CD8-positive, alpha-beta memory T cell (primary cell): ENCODE measurements around the gene HAP1. TPM values are rescaled to one million over a fixed set of nuclear protein-coding genes. Genes with fewer than 3 reads are reported as not detected.

Experiments used
- CTCF ChIA-PET: fragments of 350-600 bp; sonication (Branson Sonifier 250); formaldehyde crosslinking; loops from one replicate; lab custom pipeline; 2021; ENCODE audit warnings: antibody characterized with exemption; lab: Charles Lee
- POLR2A ChIA-PET: fragments of 350-600 bp; sonication (Branson Sonifier 250); formaldehyde crosslinking; loops from one replicate; lab custom pipeline; 2021; ENCODE audit warnings: antibody characterized with exemption; lab: Charles Lee
- DNase-seq, 5 donors: peaks; one replicate each; pipeline versions ENCODE4 v3.0.0 to v3.0.0-alpha.2; 2020 to 2022; ENCODE audit warnings: mixed read lengths in 1 of 5
- H3K27ac ChIP-seq: one replicate; pipeline ENCODE4 v1.7.0; 2013; ENCODE audit warnings: low read depth, mild to moderate bottlenecking, low read length, moderate library complexity
- H3K27me3 ChIP-seq: 2 replicates; pipeline ENCODE4 v1.7.0; 2013; ENCODE audit warnings: low read length, mild to moderate bottlenecking; ENCODE audit not compliant: insufficient read depth, poor library complexity, severe bottlenecking
- H3K36me3 ChIP-seq: 2 replicates; pipeline ENCODE4 v1.7.0; 2013; ENCODE audit warnings: mild to moderate bottlenecking, low read length, moderate library complexity; ENCODE audit not compliant: insufficient read depth
- H3K4me1 ChIP-seq: 2 replicates; pipeline ENCODE4 v1.7.0; 2013; ENCODE audit warnings: mild to moderate bottlenecking, low read length, moderate library complexity; ENCODE audit not compliant: insufficient read depth
- H3K4me3 ChIP-seq: 2 replicates; pipeline ENCODE4 v1.7.0; 2013; ENCODE audit warnings: mild to moderate bottlenecking, low read length
- H3K9me3 ChIP-seq: 2 replicates; pipeline ENCODE4 v1.7.0; 2013; ENCODE audit warnings: mild to moderate bottlenecking, low read length
- H3K27ac Mint-ChIP-seq, 8 donors: one replicate each; pipeline ENCODE4 v1.8.0; 2020 to 2021; ENCODE audit warnings: mixed read lengths in 8 of 8, mild to moderate bottlenecking in 6 of 8, inconsistent platforms in 3 of 8, moderate library complexity in 3 of 8
- H3K27me3 Mint-ChIP-seq, 2 donors: one replicate each; pipeline ENCODE4 v1.8.0; 2020 to 2021; ENCODE audit warnings: mixed read lengths in 2 of 2, mild to moderate bottlenecking in 1 of 2, moderate library complexity in 1 of 2
- H3K36me3 Mint-ChIP-seq, 3 donors: one replicate each; pipeline ENCODE4 v1.8.0; 2020 to 2021; ENCODE audit warnings: mixed read lengths in 3 of 3, inconsistent platforms in 1 of 3, mild to moderate bottlenecking in 1 of 3
- H3K4me1 Mint-ChIP-seq, 3 donors: one replicate each; pipeline ENCODE4 v1.8.0; 2020 to 2021; ENCODE audit warnings: mixed read lengths in 3 of 3, inconsistent platforms in 1 of 3, mild to moderate bottlenecking in 1 of 3
- H3K4me3 Mint-ChIP-seq, 7 donors: one replicate each; pipeline ENCODE4 v1.8.0; 2020 to 2021; ENCODE audit warnings: mixed read lengths in 7 of 7, mild to moderate bottlenecking in 6 of 7, moderate library complexity in 4 of 7, inconsistent platforms in 2 of 7
- H3K9me3 Mint-ChIP-seq, 5 donors: one replicate each; pipeline ENCODE4 v1.8.0; 2020 to 2022; ENCODE audit warnings: mixed read lengths in 5 of 5, mild to moderate bottlenecking in 3 of 5, moderate library complexity in 2 of 5, inconsistent platforms in 1 of 5
- polyA plus RNA-seq: library from polyadenylated mRNA; unstranded; fragments of 300-500 nt; fragmentation: Illumina TruSeq; gene quantifications from one replicate; pipeline ENCODE4 v1.2.3, GENCODE V29; 2021
- total RNA-seq, 2 experiments: library from RNA; stranded (reverse); gene quantifications; one replicate each; pipeline ENCODE4 v1.2.3, GENCODE V29; 2021

HAP1 gene
- total and polyA plus RNA-seq, 3 experiments from 2014 or later, result 0.13 to 0.18 TPM; not detected in 1

GRCh38 chr17:41775394-41776226 lies 41.2 kb upstream of the HAP1 start:
- no peaks in the 10 kb centered on the region for H3K9me3 ChIP-seq
- H3K4me1 Mint-ChIP-seq, result no peaks in the 10 kb centered on the region
- CTCF ChIA-PET, result interaction anchor here (1.2 kb wide), 1 partner anchor 11 kb away, joined by 3 read pairs; no protein-coding TSS in a partner anchor

GRCh38 chr17:41773731-41774193 lies 39.3 kb upstream of the HAP1 start:
- Histone ChIP-seq H3K4me1 (no peaks in the 10 kb centered on the region), H3K27ac (no peak overlapping the region), H3K9me3 (no peaks in the 10 kb centered on the region), H3K36me3 (no peaks in the 10 kb centered on the region), H3K4me3 (no peak overlapping the region), H3K27me3 (no peaks in the 10 kb centered on the region)
- no peaks in the 10 kb centered on the region for H3K4me1 Mint-ChIP-seq
- peaks cover 0 to 22% of the 10 kb centered on the region in 2 donors for H3K27me3 Mint-ChIP-seq
- H3K27ac Mint-ChIP-seq, result no peak overlapping the region
- ChIA-PET CTCF (no interaction called here), POLR2A (no interaction called here)
- H3K9me3 Mint-ChIP-seq, result peaks cover 0 to 2% (median 0%) of the 10 kb centered on the region in 5 donors
- H3K4me3 Mint-ChIP-seq, result no peak overlapping the region
- no peaks in the 10 kb centered on the region for H3K36me3 Mint-ChIP-seq
- DNase-seq, result no peak

More at GRCh38 chr17:41775394-41776226, 41.2 kb upstream of the HAP1 start:
- Histone ChIP-seq H3K27ac (no peak overlapping the region), H3K4me3 (no peak overlapping the region), H3K27me3 (no peaks in the 10 kb centered on the region), H3K36me3 (no peaks in the 10 kb centered on the region), H3K4me1 (no peaks in the 10 kb centered on the region)
- DNase-seq, result no peak
- no peaks in the 10 kb centered on the region for H3K36me3 Mint-ChIP-seq
- no peak overlapping the region for H3K27ac Mint-ChIP-seq
- H3K27me3 Mint-ChIP-seq, result peaks cover 2 to 22% of the 10 kb centered on the region in 2 donors
- POLR2A ChIA-PET, result no interaction called here
- peaks cover 0 to 2% (median 0%) of the 10 kb centered on the region in 5 donors for H3K9me3 Mint-ChIP-seq
- no peak overlapping the region for H3K4me3 Mint-ChIP-seq

- Histone ChIP-seq H3K4me3 (no peak overlapping the region), H3K36me3 (no peaks in the 10 kb centered on the region), H3K4me1 (no peaks in the 10 kb centered on the region), H3K27me3 (no peaks in the 10 kb centered on the region), H3K9me3 (no peaks in the 10 kb centered on the region), H3K27ac (no peak overlapping the region)
- ChIA-PET POLR2A (no interaction called here), CTCF (no interaction called here)
- H3K27ac Mint-ChIP-seq, result no peak overlapping the region
- H3K36me3 Mint-ChIP-seq, result no peaks in the 10 kb centered on the region
- H3K4me3 Mint-ChIP-seq, result no peak overlapping the region
- H3K27me3 Mint-ChIP-seq, result peaks cover 0 to 22% of the 10 kb centered on the region in 2 donors
- DNase-seq, result no peak
- H3K4me1 Mint-ChIP-seq, result no peaks in the 10 kb centered on the region
- H3K9me3 Mint-ChIP-seq, result peaks cover 0 to 2% (median 0%) of the 10 kb centered on the region in 5 donors
These were observed 38.7 kb upstream of the HAP1 start for GRCh38 chr17:41773190-41773588.

- Mint-ChIP-seq H3K9me3 (peaks cover 0 to 2% (median 0%) of the 10 kb centered on the region in 5 donors), H3K4me3 (no peak overlapping the region), H3K4me1 (no peaks in the 10 kb centered on the region), H3K27me3 (peaks cover 0 to 22% of the 10 kb centered on the region in 2 donors), H3K27ac (peak overlapping the region in 1 of 8 donors; percentile 58), H3K36me3 (no peaks in the 10 kb centered on the region)
- Histone ChIP-seq H3K4me1 (no peaks in the 10 kb centered on the region), H3K9me3 (no peaks in the 10 kb centered on the region), H3K4me3 (no peak overlapping the region), H3K27ac (no peak overlapping the region), H3K27me3 (no peaks in the 10 kb centered on the region), H3K36me3 (no peaks in the 10 kb centered on the region)
- POLR2A ChIA-PET, result no interaction called here
- CTCF ChIA-PET, result no interaction called here
- DNase-seq, result no peak
These were observed 38.2 kb upstream of the HAP1 start for GRCh38 chr17:41772586-41773189.

GRCh38 chr17:41772218-41772585 lies 37.8 kb upstream of the HAP1 start:
- H3K4me1 ChIP-seq, result no peaks in the 10 kb centered on the region
- ChIA-PET CTCF (no interaction called here), POLR2A (no interaction called here)
- Mint-ChIP-seq H3K4me1 (no peaks in the 10 kb centered on the region), H3K27me3 (peaks cover 0 to 22% of the 10 kb centered on the region in 2 donors), H3K9me3 (peaks cover 0 to 2% (median 0%) of the 10 kb centered on the region in 5 donors), H3K27ac (no peak overlapping the region), H3K36me3 (no peaks in the 10 kb centered on the region), H3K4me3 (no peak overlapping the region)
- no peaks in the 10 kb centered on the region for H3K36me3 ChIP-seq
- no peak for DNase-seq
- no peaks in the 10 kb centered on the region for H3K9me3 ChIP-seq
- no peaks in the 10 kb centered on the region for H3K27me3 ChIP-seq
- H3K27ac ChIP-seq, result no peak overlapping the region
- H3K4me3 ChIP-seq, result no peak overlapping the region

GRCh38 chr17:41771389-41772206 lies 37.2 kb upstream of the HAP1 start:
- no peaks in the 10 kb centered on the region for H3K9me3 ChIP-seq
- H3K36me3 Mint-ChIP-seq, result no peaks in the 10 kb centered on the region
- ChIA-PET CTCF (no interaction called here), POLR2A (no interaction called here)
- H3K36me3 ChIP-seq, result no peaks in the 10 kb centered on the region
- peaks cover 0 to 22% of the 10 kb centered on the region in 2 donors for H3K27me3 Mint-ChIP-seq
- H3K4me1 Mint-ChIP-seq, result no peaks in the 10 kb centered on the region
- peaks cover 0 to 2% (median 0%) of the 10 kb centered on the region in 5 donors for H3K9me3 Mint-ChIP-seq
- H3K27ac ChIP-seq, result no peak overlapping the region
- no peaks in the 10 kb centered on the region for H3K4me1 ChIP-seq
- no peak for DNase-seq
- H3K4me3 Mint-ChIP-seq, result no peak overlapping the region
- no peak overlapping the region for H3K27ac Mint-ChIP-seq
- no peaks in the 10 kb centered on the region for H3K27me3 ChIP-seq
- no peak overlapping the region for H3K4me3 ChIP-seq

GRCh38 chr17:41769985-41770384 lies 35.5 kb upstream of the HAP1 start:
- no peaks in the 10 kb centered on the region for H3K9me3 ChIP-seq
- H3K4me3 ChIP-seq, result no peak overlapping the region
- H3K4me1 ChIP-seq, result no peaks in the 10 kb centered on the region
- H3K36me3 ChIP-seq, result no peaks in the 10 kb centered on the region
- no peak overlapping the region for H3K27ac Mint-ChIP-seq
- H3K9me3 Mint-ChIP-seq, result no peaks in the 10 kb centered on the region
- no peaks in the 10 kb centered on the region for H3K4me1 Mint-ChIP-seq
- H3K27me3 Mint-ChIP-seq, result peaks cover 0 to 10% of the 10 kb centered on the region in 2 donors
- ChIA-PET POLR2A (no interaction called here), CTCF (no interaction called here)
- H3K27me3 ChIP-seq, result no peaks in the 10 kb centered on the region
- no peak overlapping the region for H3K27ac ChIP-seq
- H3K4me3 Mint-ChIP-seq, result no peak overlapping the region
- H3K36me3 Mint-ChIP-seq, result no peaks in the 10 kb centered on the region
- DNase-seq, result no peak
